DMS114 treated with DMSO at 0.1 percent for 48 hours (cell line): ENCODE data around the gene NUFIP1.
"Not testable (repeated sequence)": the region's sequence is repeated elsewhere in the genome, so short reads cannot be mapped to it uniquely, and the experiment has no call there.

Source experiments
- DNase-seq: peaks from one replicate; lab custom pipeline; 2025; ENCODE audit not compliant: unreplicated experiment; lab: John Stamatoyannopoulos, UW

Gene NUFIP1

GRCh38 chr13:44969551-44970484 is 19.5 kb downstream of the NUFIP1 start:
- peak; percentile 45 for DNase-seq

DNA sequence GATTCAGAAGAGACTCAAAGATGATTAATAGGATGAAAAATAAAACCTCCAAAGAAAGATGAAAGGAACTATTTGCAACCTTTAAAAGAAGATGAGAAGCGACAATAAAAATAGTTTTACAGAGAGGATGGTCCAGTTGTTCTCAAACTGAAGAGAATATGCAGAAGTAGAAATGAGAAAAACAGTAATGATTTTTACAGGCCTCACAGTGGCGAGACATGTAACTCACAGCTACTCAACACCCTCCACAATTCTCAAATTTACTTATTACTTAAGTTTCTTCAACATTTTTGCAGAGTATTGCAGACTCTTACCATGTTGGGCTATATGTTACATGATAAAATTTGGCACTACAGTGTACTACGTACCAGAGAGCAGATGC is 20.8 kb downstream of the NUFIP1 start:
- no peak for DNase-seq

DNA sequence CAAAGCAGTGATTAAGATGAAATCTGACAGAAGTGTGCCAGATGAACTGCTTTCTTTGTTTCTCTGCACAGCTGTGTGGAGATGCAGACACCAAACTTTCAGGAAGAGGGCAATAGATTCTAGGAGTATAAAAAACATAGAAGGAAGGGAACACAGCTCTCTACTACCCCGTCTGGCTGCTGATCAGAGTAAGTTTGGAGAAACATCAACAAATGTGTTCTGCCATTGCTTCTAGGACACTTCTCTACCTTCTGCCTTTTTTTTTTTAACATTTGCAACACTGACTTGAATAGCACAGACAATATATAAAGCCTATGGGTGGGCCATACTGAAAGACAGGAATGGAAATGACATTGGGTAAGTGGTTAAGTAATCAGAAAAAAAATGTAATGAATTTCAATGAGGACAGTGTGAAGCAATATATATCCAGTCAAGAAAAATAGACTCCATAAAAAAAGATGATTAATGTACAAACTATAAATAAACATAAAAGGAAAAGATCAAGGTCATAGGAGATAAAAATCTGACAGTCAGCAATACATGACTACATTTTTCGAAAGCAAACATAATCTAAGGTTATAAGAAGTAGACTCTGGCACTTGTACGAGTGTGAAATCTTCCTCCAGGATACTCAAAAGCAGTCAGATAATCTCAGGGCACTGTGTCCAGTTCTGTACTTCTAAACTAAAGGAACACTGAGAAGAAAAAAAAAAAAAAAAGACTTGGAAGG is 21.4 kb downstream of the NUFIP1 start:
- DNase-seq: no peak

- no peak for DNase-seq
These were observed 27.3 kb downstream of the NUFIP1 start for GRCh38 chr13:44961997-44962396.

DNA sequence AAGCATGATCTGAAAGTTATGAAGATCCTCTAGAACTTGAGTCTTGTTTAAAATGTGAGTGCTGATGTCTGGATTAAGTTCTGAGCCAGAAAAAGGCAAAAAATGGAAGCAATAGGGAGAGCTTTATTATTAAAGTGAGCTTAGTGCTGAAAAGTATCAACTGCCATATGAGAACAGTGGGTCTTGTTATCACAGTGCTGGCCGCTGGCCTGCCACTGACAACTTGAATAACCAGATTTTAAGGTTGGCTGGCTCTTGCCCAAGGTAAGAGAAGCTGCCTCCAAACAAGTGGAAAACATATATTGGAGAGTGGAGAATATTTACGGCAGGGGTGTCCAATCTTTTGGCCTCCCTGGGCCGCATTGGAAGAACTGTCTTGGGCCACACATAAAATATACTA is 33.9 kb downstream of the NUFIP1 start:
- no peak for DNase-seq

GRCh38 chr13:44954224-44954623 is 35.0 kb downstream of the NUFIP1 start:
- no peak for DNase-seq

DNA sequence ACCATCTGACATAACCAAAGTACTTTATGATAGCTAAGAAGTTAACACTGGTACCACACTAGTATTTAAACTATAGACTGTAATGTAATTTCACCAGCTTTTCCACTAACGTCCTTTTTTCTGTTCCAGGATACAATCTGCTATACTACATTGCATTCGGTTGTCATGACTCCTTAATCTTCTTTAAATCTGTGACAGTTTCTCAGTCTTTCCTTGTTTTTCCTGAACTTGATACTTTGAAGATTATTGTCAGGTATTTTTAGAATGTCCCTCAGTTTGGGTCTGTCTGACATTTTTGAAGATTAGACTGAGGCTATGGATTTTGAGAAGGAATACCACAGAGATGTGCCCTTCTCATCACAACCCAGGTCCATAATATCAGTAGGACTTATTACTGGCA is 36.6 kb downstream of the NUFIP1 start:
- DNase-seq: no peak

DNA sequence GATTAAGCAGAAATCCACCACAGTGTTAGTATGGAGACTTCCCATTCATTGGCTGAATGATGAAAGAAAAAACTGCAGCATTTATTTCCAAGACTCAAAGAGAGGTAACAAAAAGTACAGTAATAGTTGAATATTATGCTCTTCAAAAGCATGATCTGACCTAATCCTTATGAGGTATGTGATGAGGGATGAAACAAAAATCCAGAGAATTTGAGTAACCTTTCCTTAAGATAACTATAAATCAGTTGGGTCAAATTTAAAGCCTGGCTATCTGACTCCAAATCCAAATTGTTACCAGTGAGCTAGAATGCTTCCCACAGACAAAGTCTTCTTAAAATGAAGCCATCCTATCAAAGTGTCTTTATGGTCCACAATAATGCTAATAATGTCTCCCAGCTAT is 38.1 kb downstream of the NUFIP1 start:
- DNase-seq: no peak

DNA sequence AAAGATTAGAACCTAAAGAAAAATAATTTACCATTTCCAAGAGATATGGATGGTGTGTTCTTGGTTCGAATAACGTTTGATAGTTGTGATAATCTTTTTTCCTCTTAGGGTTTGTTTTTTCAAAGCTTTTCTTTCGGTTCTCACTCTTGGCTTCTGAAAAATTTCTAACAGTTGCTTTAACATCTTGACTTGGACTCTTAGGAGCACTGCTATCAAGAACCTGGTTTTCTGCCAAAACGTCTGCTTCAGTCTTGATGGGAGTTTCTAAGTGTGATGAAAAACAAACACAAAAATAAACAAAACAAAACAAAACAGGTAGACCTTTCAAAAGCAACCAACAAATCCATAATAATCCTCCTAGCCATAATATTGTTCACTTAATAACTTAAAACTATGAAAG is 45.9 kb downstream of the NUFIP1 start:
- not testable (repeated sequence) for DNase-seq

- no peak for DNase-seq
These were observed 50.4 kb downstream of the NUFIP1 start for GRCh38 chr13:44938854-44939253.

DNA sequence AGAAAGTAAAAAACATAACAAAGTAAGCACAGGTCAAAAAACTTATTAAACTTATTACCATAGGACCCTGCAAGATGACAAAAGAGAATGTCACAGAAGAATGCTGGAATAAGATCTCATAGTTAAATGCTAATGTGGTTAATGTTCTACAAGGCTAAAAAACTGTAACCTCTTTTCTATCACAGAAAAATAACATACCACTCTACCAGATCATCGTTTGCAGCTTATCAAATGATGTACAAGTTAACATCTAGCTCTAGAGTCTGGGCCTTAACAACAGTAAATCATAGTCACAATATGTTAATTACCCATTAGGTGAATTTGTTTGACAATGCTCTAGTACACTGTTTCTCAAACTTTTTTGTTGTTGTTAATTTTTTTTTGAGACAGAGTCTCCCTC is 53.0 kb downstream of the NUFIP1 start:
- DNase-seq: no peak

- no peak for DNase-seq
These were observed 54.5 kb downstream of the NUFIP1 start for GRCh38 chr13:44934724-44935123.

GRCh38 chr13:44932850-44933251 is 56.4 kb downstream of the NUFIP1 start:
- DNase-seq: no peak

- DNase-seq: no peak
These were observed 57.0 kb downstream of the NUFIP1 start for GRCh38 chr13:44932171-44932849.

DNA sequence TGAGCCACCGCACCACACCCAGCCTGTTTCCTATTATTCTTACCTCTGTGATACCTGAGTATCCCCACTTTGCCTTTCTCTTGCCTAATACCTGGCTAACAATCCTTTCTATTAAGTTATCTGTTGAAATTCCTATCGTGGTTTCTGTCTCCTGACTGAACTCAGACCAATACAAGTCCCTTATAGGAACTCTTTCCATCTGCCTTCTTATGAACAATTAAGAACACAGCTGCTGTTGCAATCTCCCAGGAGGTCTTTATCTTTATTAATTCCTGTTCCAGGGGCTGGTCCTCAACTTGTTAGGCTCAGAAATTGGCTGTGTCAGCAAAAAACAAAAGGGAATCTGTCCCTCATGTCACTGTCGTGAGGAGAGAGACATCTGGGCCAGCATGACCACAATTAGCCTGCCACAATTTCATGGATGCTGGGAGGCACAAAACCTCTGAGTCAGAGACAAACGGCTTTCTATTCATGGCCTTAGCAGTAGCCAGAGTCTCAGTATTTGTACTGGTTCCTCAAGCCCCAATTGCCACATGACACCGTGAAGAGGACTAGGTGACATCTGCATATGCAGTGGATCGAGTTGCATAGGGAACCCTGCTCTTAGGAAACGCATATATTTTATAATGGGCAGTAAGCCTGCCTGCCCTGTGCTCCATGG is 58.2 kb downstream of the NUFIP1 start:
- DNase-seq: no peak

DNA sequence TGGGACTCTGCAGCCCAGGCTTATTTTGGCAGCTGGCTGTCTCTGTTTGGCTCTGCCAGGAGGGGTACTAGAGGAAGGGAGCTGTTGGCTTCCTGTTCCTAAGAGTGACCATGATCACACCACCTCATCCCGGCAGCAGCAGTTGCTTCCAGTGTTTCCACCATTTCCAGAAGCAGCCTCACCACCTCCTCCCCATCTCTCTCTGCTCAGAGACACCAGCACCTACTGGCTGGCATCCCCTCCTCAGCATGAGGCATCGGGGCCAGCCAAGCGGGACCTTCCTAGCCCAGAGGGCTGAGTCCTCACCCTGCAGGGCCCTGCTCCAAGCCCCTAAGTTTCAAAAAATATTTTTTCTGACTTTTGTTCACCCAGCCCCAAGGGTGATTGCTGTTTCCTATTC is 59.0 kb downstream of the NUFIP1 start:
- DNase-seq: no peak

DNA sequence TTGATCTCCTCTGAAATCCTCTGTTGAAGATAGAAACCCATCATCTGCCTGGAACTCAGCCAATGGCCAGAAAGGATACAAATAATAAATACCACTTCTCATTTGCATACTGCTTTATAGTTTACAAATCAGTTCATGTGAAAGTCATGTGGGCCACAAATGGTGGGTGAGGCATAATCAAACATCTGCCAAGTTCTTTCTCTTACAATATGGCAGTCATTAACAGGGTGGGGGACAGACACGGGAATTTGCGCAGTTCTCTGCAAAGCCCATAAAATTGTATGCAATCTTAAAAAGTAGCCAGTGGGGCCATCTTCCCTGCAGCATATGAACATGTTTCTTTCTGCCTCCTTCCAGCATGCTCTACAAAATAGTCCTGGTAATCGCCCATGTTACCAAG is 59.6 kb downstream of the NUFIP1 start:
- DNase-seq: no peak

DNA sequence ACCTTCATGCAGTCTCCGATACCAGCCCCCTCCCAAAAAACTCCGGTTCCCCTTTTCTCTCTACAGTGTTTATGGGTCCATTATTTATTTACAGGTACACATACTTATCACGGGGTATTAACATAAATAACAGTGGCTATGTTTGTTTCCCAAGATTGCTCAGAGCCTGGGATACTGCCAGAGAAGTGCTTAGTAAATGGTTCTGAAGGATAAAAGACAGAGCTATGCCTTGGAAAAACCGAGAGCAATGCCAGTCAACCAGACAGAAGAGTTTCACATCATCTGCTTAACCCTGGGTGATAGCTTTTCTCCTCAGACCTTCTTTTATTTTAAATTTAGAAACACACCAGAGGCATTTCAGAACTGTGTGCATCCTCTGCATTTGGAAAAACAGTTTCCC is 61.3 kb downstream of the NUFIP1 start:
- DNase-seq: no peak

- DNase-seq: no peak
These were observed 67.1 kb downstream of the NUFIP1 start for GRCh38 chr13:44921931-44922758.

DNA sequence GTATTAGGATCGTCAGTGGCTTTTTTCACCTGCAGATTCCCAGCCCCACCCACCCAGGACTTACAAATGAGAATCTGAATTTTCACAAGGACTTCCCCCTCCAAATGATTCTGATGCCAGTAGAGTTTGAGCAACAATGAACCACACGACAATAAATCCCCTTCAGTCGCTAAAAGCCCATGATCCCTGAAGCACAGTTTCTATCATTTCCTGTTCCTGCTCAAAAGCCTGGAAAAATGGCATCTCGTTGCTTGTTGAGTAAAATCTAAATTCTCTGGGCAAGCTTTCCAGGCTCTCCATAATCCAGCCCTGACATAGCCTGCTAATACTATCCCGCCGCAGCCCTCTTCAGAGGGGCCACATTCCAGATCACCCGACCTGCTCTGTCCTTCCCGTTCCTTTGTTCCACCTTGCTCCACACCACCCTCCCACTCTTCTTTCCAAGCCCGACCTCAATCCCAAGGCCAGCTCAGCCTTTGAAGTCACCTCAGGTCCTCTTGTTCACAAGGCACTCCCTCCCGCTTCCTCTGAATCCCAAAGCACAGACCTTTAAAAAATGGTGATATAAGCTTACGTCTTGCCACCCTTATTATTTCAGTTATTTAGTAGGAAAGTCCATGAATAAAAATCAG is 67.9 kb downstream of the NUFIP1 start:
- DNase-seq: no peak
